Medulla oblongata (tissue), 1 donor: ENCODE data around the gene OAT.
"Not testable (repeated sequence)": the region's sequence is repeated elsewhere in the genome, so short reads cannot be mapped to it uniquely, and the experiment has no call there.

ENCODE experiments used
- DNase-seq: peaks from one replicate; pipeline ENCODE4 v3.0.0-alpha.2; 2015; ENCODE audit errors: extremely low spot score

The OAT gene

GRCh38 chr10:124447751-124448466, 29.2 kb upstream of the OAT start:
- no peak for DNase-seq

- DNase-seq: no peak
These were observed 28.4 kb upstream of the OAT start for GRCh38 chr10:124446830-124447750.

GRCh38 chr10:124441694-124442093, 23.0 kb upstream of the OAT start:
- DNase-seq: not testable (repeated sequence)

- no peak for DNase-seq
These were observed 17.5 kb upstream of the OAT start for GRCh38 chr10:124436191-124436638.

DNA sequence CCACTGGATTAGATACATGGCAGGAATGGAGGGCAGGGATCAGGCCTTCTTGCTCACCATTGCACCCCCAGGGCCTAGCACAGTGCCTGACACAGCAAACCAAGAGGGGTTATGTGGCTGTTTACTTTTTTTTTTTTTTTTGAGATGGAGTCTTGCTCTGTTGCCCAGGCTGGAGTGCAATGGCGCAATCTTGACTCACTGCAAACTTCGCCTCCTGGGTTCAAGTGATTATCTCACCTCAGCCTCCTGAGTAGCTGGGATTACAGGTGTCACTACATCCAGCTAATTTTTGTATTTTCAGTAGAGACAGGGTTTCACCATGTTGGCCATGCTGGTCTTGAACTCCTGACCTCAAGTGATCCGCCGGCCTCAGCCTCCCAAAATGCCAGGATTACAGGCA, 17.0 kb upstream of the OAT start:
- not testable (repeated sequence) for DNase-seq

- no peak for DNase-seq
These were observed 14.7 kb upstream of the OAT start for GRCh38 chr10:124433461-124433860.

GRCh38 chr10:124430077-124430476, 11.4 kb upstream of the OAT start:
- DNase-seq: no peak

- DNase-seq: no peak
These were observed 10.9 kb upstream of the OAT start for GRCh38 chr10:124429576-124429975.

GRCh38 chr10:124428207-124428777, 9.6 kb upstream of the OAT start:
- no peak for DNase-seq

GRCh38 chr10:124425227-124425962, 6.7 kb upstream of the OAT start:
- no peak for DNase-seq

GRCh38 chr10:124423813-124424212, 5.1 kb upstream of the OAT start:
- no peak for DNase-seq

GRCh38 chr10:124422742-124423141, 4.0 kb upstream of the OAT start:
- no peak for DNase-seq

DNA sequence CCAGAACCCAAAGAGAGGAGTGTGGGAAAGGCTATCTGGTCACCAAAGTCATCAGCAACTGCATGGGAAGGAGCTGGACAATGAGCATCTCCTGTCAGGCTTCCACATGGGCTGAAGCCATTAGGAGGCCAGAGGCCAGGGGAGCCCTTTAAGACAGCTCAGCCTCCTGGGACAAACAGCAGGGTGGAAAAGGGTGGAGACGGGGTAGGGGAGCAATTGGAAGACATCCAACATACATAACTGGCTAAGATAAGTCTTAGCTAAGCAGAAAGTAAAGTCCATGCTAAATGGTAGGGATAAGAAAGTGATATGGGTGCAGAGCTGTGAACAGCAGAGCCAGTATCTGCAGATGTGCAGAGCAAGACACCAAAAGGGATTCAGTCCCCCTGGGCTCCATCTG, 1.5 kb upstream of the OAT start:
- DNase-seq: no peak

DNA sequence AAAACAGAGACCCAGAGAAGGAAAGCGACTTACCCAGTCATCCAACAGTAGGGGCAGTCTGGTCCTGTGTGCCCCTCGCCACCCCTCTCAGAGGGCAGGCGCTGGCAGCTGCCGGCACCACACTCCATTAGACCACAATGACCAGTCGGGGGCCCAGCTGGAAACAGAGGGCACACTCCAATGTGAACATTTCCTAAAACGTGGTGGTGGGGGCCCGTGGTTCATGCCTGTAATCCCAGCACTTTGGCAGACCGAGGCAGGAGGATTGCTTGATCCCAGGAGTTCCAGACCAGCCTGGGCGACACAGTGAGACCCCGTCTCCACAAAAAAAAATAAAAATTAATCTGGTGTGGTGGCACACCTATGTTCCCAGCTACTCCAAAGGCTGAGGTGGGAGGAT, 912 bp upstream of the OAT start:
- no peak for DNase-seq

- DNase-seq: peak; percentile 65
These were observed 613 bp downstream of the OAT start for GRCh38 chr10:124417895-124418725.

- DNase-seq: peak; percentile 57
These were observed 2.0 kb downstream of the OAT start for GRCh38 chr10:124416733-124417132.

- no peak for DNase-seq
These were observed 3.5 kb downstream of the OAT start for GRCh38 chr10:124415210-124415609.

DNA sequence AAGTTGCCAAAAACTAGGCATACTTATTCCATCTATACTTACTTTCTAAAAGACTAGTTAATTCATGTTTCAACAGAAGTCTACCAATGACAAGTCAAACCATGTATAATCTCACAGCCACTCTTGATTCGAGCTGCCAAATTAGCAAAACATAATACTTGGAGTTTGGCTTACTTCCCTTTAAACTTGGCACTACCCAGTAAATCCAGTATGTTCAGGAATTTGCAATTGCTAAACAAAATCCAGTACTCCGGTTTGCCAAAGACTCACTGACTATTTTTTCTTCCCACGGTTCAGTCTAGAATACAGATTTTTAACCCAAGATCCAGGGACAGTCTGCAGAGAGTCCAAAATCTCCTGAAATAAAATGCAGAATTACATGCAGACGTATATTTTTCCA, 4.6 kb downstream of the OAT start:
- DNase-seq: peak; percentile 65

DNA sequence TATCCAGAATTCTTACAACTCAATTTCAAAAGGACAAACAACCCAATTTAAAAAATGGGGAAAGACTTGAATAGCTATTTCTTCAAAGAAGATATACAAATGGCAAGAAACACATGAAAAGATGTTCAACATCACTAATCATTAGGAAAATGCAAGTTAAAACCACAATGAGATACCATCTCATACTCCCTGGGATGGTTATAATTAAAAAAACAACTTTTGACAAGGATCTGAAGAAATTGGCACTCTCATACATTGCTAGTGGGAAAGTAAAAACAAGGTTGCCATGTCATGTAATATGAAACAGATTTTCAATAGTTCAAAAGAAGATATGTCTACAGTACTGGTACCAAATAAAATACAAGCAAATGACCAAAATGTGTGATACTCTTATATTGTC, 9.0 kb downstream of the OAT start:
- DNase-seq: no peak

DNA sequence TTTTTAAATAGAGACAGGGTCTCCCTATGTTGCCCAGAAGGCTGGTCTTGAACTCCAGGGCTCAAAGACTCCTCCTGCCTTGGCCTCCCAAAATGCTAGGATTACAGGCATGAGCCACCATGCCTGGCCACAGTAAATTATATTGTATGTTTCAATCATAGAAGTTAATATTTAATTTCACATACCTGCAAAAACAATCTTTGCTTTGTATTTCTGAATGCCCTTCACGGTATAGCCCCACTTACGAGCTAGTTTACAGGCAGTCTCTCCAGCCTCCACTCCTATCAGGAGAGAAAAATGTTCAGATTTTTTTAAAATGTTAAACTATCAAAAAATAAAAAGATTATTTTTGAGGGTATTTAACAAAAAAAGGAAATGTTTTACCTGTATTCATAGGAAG, 10.4 kb downstream of the OAT start:
- no peak for DNase-seq

DNA sequence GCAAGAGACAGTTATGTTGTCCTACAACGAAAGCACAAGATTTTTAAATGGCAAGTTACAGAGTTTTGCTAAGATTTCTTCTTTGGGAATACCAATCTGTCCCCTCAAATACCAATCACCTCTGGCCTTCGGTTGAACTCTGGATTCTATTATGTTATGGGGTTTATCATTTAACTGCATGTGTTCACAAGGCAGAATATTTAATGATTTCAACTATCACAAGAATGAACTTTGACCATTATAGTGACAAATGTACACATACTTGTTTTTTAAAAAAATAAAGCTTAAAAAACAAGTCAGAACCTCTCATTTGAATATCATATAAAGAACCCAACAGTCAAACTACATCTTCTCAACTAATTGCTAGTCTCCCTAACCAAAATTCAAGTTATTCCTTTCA, 11.3 kb downstream of the OAT start:
- DNase-seq: no peak
